ENCODE results near the gene FNDC3B.

GRCh38 chr3:172259111-172259541 is 219.7 kb downstream of the FNDC3B start:
- TF ChIP-seq POLR2A (IDR thresholded peaks at IDR 0.05; ENCODE audit: low read depth, low read length): no peak
- no peak for TF ChIP-seq CTCF (IDR thresholded peaks at IDR 0.05; ENCODE audit: extremely low read depth in 1 of 2, insufficient read depth in 1 of 2, low read depth in 1 of 2, low read length in 2 of 2)
- no peak for TF ChIP-seq EZH2 (IDR thresholded peaks at IDR 0.05; ENCODE audit: borderline replicate concordance, low read depth, low read length, severe bottlenecking)
